COLO668 (cell line): ENCODE results near the gene ECT2.
A peak's percentile ranks its signal among the peaks of the same experiment; 100 is the strongest.
"Not testable (repeated sequence)": the region's sequence is repeated elsewhere in the genome, so short reads cannot be mapped to it uniquely, and the experiment has no call there.

Source experiments
- DNase-seq: peaks from one replicate; lab custom pipeline; 2025; ENCODE audit not compliant: unreplicated experiment; lab: John Stamatoyannopoulos, UW

The ECT2 gene, protein sequence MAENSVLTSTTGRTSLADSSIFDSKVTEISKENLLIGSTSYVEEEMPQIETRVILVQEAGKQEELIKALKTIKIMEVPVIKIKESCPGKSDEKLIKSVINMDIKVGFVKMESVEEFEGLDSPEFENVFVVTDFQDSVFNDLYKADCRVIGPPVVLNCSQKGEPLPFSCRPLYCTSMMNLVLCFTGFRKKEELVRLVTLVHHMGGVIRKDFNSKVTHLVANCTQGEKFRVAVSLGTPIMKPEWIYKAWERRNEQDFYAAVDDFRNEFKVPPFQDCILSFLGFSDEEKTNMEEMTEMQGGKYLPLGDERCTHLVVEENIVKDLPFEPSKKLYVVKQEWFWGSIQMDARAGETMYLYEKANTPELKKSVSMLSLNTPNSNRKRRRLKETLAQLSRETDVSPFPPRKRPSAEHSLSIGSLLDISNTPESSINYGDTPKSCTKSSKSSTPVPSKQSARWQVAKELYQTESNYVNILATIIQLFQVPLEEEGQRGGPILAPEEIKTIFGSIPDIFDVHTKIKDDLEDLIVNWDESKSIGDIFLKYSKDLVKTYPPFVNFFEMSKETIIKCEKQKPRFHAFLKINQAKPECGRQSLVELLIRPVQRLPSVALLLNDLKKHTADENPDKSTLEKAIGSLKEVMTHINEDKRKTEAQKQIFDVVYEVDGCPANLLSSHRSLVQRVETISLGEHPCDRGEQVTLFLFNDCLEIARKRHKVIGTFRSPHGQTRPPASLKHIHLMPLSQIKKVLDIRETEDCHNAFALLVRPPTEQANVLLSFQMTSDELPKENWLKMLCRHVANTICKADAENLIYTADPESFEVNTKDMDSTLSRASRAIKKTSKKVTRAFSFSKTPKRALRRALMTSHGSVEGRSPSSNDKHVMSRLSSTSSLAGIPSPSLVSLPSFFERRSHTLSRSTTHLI

DNA sequence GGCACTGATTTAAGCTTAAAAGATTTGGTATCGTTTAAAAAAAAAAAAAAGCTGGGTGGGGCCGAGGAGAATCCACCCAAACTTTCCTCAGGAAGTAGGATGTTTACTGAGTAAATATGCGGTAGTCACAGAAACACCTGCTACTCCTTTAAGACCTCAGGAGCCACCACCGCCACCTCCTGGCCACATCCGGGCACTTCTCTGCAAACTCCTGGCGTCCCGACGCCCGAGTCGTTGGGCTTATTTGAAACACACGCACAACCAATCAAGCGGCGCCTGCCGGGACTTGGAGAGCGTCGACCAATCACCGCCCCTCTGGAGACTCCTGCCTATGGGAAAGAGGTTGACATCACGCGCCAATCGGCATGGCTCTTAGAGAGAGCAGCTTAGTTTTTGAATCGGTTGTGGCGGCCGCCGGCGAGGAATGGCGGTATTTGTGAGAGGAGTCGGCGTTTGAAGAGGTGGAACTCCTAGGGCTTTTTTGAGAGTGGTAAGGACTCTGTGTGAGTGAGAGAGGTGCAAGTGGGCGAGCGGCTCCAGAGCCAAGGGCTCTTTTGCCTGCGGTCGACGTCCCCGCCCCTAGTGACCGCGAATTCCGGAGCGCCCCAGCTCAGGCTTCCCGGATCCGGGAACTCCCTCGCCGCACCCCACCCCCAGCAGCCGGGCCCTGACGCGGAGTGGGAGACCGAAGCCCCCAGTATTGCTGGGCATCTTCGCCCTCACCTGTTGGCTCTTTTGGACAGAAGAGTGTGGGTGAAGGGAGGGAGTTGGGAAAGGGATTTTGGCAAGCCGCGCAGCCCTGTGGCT, at the start of gene ECT2:
TSS of gene ECT2 (plus strand) at position 359 of the 807 bp plus-strand sequence. CDS start 3,805 bp downstream, outside the sequence.
- DNase-seq, result peak; percentile 97

DNA sequence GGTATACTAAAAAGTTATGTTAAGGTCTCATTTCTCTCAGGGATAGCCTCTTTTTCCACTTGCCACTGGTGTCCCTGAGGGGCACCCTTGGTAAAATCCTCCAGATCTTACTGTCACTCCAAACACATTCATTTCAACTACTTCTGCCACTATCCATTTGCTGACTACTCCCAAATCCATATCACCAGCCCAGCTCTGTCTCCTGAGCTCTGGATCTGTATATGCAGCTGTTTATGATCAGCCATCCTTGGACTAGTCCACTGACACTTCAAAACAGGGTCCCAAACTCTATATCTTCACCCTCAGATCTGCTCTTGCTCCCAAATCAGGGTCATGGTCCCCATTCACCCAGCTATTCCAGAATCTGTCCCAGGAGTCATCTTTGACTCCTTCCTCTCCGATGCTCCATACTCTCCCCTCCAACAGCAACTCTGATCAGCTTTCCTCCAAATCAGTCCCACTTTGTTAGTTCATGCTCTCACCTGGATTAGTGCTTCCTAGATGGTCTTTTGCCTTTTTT, 49.5 kb upstream of the ECT2 start:
- no peak for DNase-seq

DNA sequence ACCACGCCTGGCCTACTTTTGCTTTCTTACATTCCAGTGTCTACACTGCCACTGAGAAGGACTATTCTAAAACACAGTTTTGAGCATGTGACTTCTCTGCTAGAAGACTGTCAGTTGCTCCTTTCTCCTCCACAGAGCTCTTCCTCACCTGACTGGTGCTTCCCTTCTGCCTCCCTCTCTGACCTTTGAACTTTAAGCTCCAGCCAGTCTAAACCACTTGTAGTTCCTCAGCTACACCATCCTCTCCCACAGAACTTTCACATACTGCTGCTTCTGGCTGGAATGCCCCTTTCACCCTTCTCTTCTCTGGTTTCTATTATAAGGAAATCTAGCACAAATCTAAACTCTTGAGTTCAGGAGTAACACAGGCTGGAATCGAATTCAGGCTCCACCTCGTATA, 48.8 kb upstream of the ECT2 start:
- no peak for DNase-seq

DNA sequence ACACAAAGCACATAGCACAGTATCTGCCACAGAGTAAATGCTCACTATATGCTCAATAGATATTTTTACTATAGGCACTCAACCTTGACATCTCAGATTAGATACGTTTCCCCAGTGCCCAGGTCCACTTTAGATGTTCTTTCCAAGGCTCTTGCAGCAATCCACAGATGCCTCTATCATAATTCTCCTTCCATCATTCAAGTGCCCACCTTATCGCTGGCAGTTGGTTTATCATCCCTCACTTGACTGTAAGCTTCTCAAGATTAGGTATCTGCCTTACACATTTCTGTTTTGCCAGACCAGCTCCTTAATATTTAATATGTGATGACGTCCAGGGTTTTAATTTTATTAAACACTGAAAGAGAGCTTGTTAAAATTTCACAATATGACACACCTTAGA, 48.3 kb upstream of the ECT2 start:
- no peak for DNase-seq

DNA sequence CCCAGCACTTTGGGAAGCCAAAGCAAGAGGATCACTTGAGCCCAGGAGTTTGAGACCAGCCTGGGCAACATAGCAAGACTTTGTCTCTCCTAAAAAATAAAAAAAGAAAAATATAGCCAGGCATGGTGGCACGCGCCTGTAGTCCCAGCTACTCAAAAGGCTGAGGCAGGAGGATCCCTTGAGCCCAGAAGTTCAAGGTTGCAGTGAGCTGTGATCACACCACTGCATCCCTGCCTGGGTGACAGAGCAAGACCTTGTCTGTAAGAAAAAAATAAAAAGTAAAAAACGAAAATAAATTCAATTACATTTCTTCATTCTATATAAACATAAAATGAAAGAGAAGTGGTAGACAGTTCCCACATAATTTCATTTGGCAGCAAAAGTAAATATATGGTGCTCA, 47.8 kb upstream of the ECT2 start:
- DNase-seq, result not testable (repeated sequence)

GRCh38 chr3:172704001-172704400, 46.5 kb upstream of the ECT2 start:
- DNase-seq, result no peak

DNA sequence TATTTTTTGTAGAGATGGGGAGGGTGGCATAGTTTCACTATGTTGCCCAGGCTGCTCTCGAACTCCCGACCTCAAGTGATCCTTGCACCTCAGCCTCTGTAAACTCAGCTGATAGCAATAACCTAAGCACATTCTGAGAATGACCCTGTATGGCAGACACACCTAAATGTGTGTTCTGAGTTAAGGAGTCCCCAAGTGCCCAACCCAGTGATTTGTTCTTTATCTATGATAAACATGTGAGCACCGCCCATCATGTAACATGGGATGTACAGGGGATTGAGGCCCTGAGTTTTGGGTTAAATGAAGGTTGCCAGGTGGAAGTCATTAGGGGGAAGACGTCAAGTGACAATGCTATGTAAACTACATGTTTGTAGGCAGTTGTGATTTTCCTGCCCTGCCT, 45.4 kb upstream of the ECT2 start:
- no peak for DNase-seq

DNA sequence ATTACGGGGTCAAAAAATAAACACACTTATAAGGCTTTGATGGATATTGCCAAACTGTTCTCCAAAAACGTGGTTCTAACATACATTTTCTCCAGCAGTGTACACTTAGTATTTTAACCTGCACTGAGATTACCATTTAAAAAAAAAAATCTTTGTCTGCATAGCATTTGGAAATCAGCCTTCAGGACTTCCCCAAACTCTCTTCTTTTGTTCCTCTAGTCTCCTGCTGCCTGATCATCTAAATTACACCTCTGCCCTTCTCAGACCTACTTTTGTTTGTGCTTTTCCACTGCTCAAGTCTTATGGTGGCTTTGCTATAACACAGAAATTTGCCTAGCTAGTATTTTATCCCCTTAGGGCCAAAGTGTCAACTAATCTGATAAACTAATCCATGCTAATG, 43.5 kb upstream of the ECT2 start:
- DNase-seq, result no peak

- no peak for DNase-seq
These were observed 42.6 kb upstream of the ECT2 start for GRCh38 chr3:172707967-172708366.

- peak; percentile 8 for DNase-seq
These were observed 41.4 kb upstream of the ECT2 start for GRCh38 chr3:172708921-172709773.

DNA sequence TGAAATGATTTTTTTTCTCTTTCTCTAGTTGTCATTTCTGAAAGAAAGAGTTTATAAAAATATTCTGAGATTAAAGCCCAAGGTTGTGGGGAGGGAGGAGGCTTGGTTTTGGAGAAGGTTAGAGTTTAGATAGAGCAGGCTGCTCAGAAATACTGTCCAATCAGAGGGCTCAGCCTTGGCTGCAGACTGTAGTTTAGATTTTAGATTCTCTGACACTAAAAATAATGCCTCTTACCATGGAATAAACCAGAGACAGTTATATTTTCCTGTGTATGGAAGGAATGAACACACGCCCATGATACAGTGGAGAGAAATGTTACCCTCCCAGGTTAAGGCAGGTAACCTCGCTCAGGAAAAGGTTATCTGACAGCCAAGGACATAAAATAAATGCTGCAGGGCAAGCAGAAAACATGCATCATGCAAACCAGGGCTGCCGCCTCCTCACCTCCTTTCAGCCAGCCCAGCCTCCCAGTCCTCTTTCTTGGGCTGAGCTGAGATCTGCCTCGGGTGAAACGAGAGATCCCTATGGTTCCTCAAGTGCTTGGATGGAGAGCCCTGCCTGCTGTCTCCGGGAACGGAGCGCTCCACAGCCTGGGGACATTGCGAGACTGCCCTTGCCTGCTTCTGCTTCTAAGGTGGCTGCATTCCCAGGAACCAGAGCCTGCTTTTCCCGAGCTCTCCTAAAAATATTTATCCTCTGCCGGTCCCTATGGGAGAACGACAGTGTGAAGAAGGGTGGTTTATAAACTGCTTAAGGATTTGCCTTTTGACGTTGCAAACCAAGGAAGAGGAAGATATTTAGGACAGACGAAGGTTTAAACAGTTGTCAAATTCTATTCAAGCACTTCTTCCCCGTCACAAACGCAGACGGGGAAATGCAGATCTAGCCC, 40.5 kb upstream of the ECT2 start:
- peak; percentile 12 for DNase-seq

DNA sequence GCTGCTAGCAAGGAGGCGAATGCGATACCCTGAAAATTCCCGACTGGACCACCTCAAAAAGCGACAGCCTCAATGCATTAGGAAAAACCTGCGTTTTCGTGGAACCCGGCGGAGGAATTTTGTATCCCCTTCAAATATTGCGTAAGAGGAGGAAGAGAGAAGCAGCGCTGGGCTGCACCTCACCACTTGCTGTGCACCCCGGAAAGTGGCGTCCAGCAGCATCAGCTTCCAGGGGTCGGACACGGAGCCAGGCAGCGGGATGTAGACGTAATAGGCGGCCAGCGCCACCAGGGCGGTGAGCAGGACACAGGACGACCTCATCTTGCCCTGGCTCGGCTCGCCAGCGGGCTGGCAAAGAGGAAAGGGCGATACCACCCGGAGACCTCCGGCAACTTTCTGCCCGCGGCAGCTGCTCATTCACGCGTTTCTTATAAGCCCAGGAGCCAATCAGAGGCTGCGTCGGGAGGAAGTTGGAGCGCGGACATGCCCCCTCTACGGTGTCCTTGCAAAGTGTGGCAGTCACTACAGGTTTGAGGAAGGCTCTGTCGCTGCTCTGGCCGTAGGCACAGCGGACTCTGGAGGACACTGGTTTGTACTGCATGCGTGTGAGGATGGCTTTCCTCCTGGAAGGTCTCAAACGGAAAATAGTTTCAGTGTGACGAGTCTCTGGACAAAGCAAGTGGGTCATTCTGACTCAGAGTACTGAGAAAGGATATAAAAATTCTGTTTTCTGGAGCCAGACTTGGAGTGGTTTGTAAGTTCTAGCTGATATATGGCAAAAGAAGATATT, 39.7 kb upstream of the ECT2 start, which contains the start of gene NCEH1:
TSS of gene NCEH1 (minus strand) at position 404 of the 790 bp plus-strand sequence. CDS start at position 321, 83 bp downstream.
- peak; percentile 84 for DNase-seq

DNA sequence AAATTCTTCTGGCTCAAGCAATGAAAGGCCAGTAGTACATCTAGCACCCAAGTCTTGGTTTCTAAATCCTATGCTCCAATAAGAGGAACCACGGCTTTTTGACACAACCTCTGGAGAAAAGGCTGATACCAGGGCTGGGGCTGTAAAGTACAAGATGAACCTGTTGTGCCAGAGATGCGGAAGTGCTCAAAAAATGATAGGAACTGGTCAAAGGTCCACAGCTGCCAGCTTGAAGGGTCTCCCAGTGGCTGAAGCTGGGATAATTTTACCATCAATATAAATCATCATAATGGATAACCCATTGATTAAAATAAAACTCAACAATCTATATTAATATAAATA, 39.1 kb upstream of the ECT2 start:
- peak; percentile 8 for DNase-seq

GRCh38 chr3:172713316-172713715, 37.2 kb upstream of the ECT2 start:
- no peak for DNase-seq

GRCh38 chr3:172716476-172716875, 34.0 kb upstream of the ECT2 start:
- no peak for DNase-seq

GRCh38 chr3:172717493-172718088, 32.9 kb upstream of the ECT2 start:
- DNase-seq, result no peak

GRCh38 chr3:172722536-172723040, 27.9 kb upstream of the ECT2 start:
- not testable (repeated sequence) for DNase-seq

GRCh38 chr3:172726380-172726779, 24.1 kb upstream of the ECT2 start:
- no peak for DNase-seq
